Subcutaneous adipose tissue (tissue), 4 donors: ENCODE data around the gene IGFN1. TPM values are rescaled to one million over a fixed set of nuclear protein-coding genes. Genes with fewer than 3 reads are reported as not detected.

ENCODE experiments used
- total RNA-seq, 4 donors: library from RNA; depleted of rRNA; stranded (reverse); fragments of >200 nt; gene quantifications; one replicate each; pipeline ENCODE4 v1.1.0, GENCODE V29; 2016
- TF ChIP-seq, protein P1 (sequence below): fragments of 450-650 bp; IDR thresholded peaks from one replicate; pipeline ENCODE4 v1.5.1; 2016; ENCODE audit warnings: low read depth, mild to moderate bottlenecking, control low read depth, antibody characterized with exemption, moderate library complexity

Gene IGFN1
- total RNA-seq, 4 donors from 2014 or later = not detected

DNA sequence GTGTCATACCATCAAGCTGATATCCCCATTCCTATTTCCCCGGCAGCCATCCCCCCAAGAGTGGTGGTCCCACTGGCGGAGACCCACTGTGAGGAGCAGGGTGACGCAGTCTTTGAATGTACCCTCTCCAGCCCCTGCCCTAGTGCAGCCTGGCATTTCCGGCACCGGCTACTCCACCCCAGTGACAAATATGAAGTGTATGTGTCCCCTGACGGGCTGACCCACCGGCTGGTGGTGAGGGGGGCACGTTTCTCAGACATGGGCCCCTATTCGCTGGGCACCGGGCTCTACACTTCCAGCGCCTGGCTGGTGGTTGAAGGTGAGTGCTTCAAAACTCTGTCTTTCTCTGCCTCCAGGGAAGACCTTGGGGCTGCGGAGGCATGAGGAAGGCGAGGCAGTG lies 14.4 kb downstream of the IGFN1 start:
- TF ChIP-seq, protein P1, sequence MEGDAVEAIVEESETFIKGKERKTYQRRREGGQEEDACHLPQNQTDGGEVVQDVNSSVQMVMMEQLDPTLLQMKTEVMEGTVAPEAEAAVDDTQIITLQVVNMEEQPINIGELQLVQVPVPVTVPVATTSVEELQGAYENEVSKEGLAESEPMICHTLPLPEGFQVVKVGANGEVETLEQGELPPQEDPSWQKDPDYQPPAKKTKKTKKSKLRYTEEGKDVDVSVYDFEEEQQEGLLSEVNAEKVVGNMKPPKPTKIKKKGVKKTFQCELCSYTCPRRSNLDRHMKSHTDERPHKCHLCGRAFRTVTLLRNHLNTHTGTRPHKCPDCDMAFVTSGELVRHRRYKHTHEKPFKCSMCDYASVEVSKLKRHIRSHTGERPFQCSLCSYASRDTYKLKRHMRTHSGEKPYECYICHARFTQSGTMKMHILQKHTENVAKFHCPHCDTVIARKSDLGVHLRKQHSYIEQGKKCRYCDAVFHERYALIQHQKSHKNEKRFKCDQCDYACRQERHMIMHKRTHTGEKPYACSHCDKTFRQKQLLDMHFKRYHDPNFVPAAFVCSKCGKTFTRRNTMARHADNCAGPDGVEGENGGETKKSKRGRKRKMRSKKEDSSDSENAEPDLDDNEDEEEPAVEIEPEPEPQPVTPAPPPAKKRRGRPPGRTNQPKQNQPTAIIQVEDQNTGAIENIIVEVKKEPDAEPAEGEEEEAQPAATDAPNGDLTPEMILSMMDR = no peak

DNA sequence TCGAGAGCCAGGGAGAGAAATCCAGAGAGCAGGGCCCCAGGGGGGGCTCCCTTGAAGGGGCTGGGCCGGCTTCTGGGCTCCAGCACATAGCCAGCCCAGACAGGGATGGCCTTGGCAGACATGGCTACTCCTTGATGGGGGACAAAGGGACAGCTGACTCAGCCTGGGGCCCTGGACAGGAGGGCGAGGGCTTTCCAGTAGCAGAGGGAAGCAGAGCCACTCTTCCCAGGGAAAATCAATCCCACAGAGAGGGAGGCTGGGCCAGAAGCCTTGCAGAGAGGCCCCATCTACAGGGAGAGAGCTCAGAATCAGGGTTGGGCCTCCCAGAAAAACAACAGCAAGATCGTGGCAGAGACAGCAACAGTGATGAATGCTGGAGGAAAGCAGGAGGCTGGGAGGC lies 15.6 kb downstream of the IGFN1 start:
- TF ChIP-seq, protein P1 = no peak

DNA sequence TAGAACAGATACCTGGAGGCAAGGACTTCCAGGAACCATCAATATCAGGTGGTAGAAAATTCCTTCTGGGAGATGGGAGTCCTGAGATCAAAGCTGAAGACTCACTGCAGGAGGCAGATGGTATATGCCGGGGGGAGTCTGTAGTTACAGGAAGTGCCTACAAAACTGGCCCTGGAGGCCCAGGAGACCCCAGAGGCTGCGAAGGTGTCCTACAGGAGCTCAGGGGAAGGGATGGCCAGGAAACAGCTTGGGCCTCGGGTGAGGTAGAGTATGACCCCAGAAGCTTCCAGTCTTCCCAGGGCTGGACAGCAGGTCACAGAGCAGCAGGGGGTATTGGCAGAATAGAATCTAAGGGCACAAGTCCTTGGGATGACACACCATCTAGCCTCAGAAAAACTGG lies 16.4 kb downstream of the IGFN1 start:
- TF ChIP-seq, protein P1 = no peak

DNA sequence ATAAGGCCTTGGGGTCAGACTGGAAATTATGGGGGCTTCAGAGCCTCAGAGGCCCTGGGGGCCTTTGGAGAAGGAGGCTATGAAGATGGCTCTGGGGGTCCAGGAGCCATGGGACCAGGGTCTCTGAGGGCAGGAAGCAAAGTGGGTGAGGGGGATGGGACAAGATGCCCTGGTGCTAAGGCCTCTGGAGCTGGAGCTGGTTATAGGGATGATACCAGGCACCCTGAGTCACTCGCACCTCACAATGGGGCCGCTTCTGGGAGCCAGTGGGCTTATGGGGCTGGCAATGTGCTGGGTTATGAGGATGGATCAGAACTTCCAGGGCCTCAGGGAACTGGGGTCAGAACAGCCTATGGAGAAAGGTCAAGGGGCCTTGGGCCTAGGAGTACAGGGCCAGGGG lies 17.6 kb downstream of the IGFN1 start:
- TF ChIP-seq, protein P1 = no peak

DNA sequence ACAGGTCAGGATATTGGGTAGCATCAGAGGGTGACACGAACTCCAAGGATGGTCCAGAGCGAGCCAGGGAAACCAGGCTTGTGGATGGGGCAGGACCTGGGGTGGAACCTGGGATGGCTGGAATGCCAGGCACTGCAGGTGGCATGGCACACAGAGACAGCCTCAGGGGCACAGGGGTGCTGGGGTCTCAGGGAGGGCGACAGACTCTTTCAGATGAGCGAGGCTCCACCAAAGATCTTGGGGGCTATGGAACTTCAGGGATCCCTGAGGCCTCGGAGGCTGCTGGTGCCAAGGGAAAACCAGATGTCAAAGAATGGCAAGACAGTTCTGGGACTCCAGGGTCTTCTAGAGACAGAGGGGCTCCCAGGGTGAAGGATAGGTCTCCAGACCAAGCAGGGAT lies 21.4 kb downstream of the IGFN1 start:
- TF ChIP-seq, protein P1 = no peak

DNA sequence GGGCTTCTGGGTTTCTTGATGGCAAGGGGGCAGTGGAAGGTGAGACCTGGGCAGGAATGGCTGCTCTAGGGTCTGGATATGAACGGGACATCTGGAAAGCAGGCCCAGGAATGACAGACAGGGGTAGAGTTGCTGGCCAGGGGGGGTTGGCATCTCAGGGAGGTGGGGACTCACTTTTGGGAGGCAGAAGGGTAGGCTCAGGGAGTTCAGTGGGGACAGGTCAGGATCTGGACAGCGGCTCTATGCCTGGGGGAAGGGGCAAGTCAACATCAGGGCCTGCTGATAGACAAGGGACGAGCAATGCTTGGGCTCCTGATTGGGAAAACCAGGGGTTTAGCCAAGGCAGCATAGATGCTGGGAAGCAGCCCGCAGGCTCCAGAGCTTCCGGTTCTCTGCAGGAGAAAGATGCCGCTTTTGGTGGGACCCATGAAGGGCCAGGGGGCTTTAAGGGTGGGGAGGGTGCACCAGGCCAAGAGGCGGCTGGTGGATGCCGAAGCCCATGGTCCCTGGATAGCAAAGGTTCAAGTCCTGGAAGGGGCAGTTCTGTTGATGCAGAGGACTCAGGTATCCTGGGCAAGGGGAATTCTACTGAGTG lies 21.9 kb downstream of the IGFN1 start:
- TF ChIP-seq, protein P1 = no peak

DNA sequence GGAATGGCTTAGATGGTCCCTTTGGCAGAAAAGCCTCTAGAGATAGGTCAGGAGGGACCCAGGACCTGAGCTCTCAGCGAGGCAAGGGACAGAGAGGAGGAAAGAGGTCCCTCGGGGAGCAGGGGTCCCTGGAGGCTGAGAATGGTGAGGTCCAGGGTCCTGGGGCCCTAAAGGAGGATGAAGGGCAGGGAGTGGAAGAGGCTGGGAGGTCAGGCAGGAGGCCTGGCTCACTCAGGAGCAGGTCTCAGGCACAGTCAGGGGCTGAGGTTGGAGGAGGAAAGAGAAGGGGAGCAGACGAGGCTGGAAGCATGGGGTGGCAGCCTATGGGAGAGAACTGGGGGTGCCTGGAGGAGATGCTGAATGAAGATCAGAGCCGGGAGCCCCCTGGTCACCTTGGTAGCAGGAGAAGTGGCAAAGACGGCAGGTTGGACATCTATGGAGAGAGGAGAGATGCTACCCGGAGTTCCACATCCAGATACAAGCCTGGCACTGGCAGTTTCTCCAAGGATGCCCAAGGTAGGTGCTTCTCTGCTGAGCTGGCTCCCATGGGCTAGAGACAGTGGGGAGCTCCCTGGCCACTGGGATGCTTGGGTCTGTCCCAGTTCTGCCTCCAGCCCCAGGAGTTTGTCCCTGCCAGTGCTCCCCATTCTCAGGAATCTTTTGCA lies 22.6 kb downstream of the IGFN1 start:
- TF ChIP-seq, protein P1 = no peak
